ENCODE measurements around the gene FGGY.
"Not testable (repeated sequence)": the region's sequence is repeated elsewhere in the genome, so short reads cannot be mapped to it uniquely, and the experiment has no call there.

FGGY gene

GRCh38 chr1:59290193-59290949 is 6.5 kb upstream of the FGGY start:
- DNase-seq = no peak

GRCh38 chr1:59291561-59291960 is 5.3 kb upstream of the FGGY start:
- DNase-seq = no peak

GRCh38 chr1:59292562-59292961 is 4.3 kb upstream of the FGGY start:
- DNase-seq = no peak

GRCh38 chr1:59293206-59293605 is 3.7 kb upstream of the FGGY start:
- no peak for DNase-seq

- DNase-seq = no peak
These were observed 3.0 kb upstream of the FGGY start for GRCh38 chr1:59293849-59294248.

GRCh38 chr1:59294423-59294822 is 2.5 kb upstream of the FGGY start:
- no peak for DNase-seq

- no peak for DNase-seq
These were observed 1.3 kb upstream of the FGGY start for GRCh38 chr1:59295618-59296017.

- DNase-seq = no peak
These were observed 1.2 kb downstream of the FGGY start for GRCh38 chr1:59298026-59298583.

GRCh38 chr1:59298710-59299346 is 1.9 kb downstream of the FGGY start:
- no peak for DNase-seq

- DNase-seq = not testable (repeated sequence)
These were observed 2.8 kb downstream of the FGGY start for GRCh38 chr1:59299670-59300069.

GRCh38 chr1:59302297-59302696 is 5.4 kb downstream of the FGGY start:
- DNase-seq = no peak

- no peak for DNase-seq
These were observed 6.0 kb downstream of the FGGY start for GRCh38 chr1:59302871-59303270.

GRCh38 chr1:59305188-59305587 is 8.3 kb downstream of the FGGY start:
- no peak for DNase-seq

GRCh38 chr1:59307591-59307990 is 10.7 kb downstream of the FGGY start:
- DNase-seq = no peak

- no peak for DNase-seq
These were observed 11.9 kb downstream of the FGGY start for GRCh38 chr1:59308839-59309238.

GRCh38 chr1:59309392-59309791 is 12.5 kb downstream of the FGGY start:
- no peak for DNase-seq

GRCh38 chr1:59309795-59310548 is 13.1 kb downstream of the FGGY start:
- DNase-seq = no peak

- DNase-seq = no peak
These were observed 13.8 kb downstream of the FGGY start for GRCh38 chr1:59310549-59311250.

GRCh38 chr1:59314776-59315528 is 18.1 kb downstream of the FGGY start:
- no peak for DNase-seq

- DNase-seq = no peak
These were observed 18.9 kb downstream of the FGGY start for GRCh38 chr1:59315529-59316463.
